CD14-positive monocyte (primary cell): ENCODE measurements around the gene COL13A1. TPM values are rescaled to one million over a fixed set of nuclear protein-coding genes. Genes with fewer than 3 reads are reported as not detected.

ENCODE experiments used
- DNase-seq, 3 donors: peaks; one replicate each; pipeline ENCODE4 v3.0.0-alpha.2; 2011 to 2022
- H2AFZ ChIP-seq: 2 replicates; pipeline ENCODE4 v1.6.0; 2012; ENCODE audit warnings: mild to moderate bottlenecking, low read depth, low read length, inconsistent platforms; ENCODE audit not compliant: insufficient read depth, poor library complexity, severe bottlenecking
- H3K27ac ChIP-seq, 2 donors: 1 replicate in 1 of 2; 2 replicates in 1 of 2; pipeline ENCODE4 v1.5.1; 2012 to 2013; ENCODE audit warnings: low read length in 2 of 2, control low read depth in 1 of 2, inconsistent platforms in 1 of 2, low read depth in 1 of 2, mild to moderate bottlenecking in 1 of 2
- H3K27me3 ChIP-seq, 2 donors: one replicate each; pipeline versions ENCODE4 v1.6.0 to v1.6.1; 2011 to 2013; ENCODE audit warnings: low read length in 2 of 2; ENCODE audit not compliant: control insufficient read depth in 2 of 2, insufficient read depth in 2 of 2
- H3K36me3 ChIP-seq, 2 donors: replicated peaks in 1 of 2; 1 replicate in 1 of 2; 2 replicates in 1 of 2; pipeline versions ENCODE4 v1.5.1 to v1.6.1; 2012 to 2013; ENCODE audit warnings: low read length in 2 of 2, control low read depth in 1 of 2, inconsistent platforms in 1 of 2, mild to moderate bottlenecking in 1 of 2; ENCODE audit not compliant: insufficient read depth in 2 of 2, control insufficient read depth in 1 of 2
- H3K4me1 ChIP-seq, 2 donors: 1 replicate in 1 of 2; 2 replicates in 1 of 2; pipeline versions ENCODE4 v1.5.1 to v1.6.1; 2012 to 2013; ENCODE audit warnings: low read length in 2 of 2, control low read depth in 1 of 2, inconsistent platforms in 1 of 2, mild to moderate bottlenecking in 1 of 2, moderate library complexity in 1 of 2; ENCODE audit not compliant: insufficient read depth in 2 of 2, control insufficient read depth in 1 of 2
- H3K4me2 ChIP-seq: replicated peaks from 2 replicates; pipeline ENCODE3; 2012; ENCODE audit warnings: low read length, moderate library complexity, mild to moderate bottlenecking; ENCODE audit not compliant: poor library complexity, severe bottlenecking; ENCODE audit errors: extremely low read depth
- H3K4me3 ChIP-seq, 3 experiments: fragments of 200-600 bp in 1 of 3; sonication (generic) in 1 of 3; replicated peaks in 1 of 3; 1 replicate in 2 of 3; 2 replicates in 1 of 3; pipeline ENCODE4 v1.5.1; 2011 to 2013; ENCODE audit warnings: low read length in 3 of 3, mild to moderate bottlenecking in 3 of 3, control low read depth in 2 of 3, low read depth in 2 of 3, inconsistent platforms in 1 of 3, moderate library complexity in 1 of 3
- H3K79me2 ChIP-seq: 2 replicates; pipeline ENCODE4 v1.6.0; 2012; ENCODE audit warnings: mild to moderate bottlenecking, control low read depth, inconsistent platforms, low read length, moderate library complexity; ENCODE audit not compliant: insufficient read depth
- H3K9ac ChIP-seq: 2 replicates; pipeline ENCODE4 v1.6.0; 2017; ENCODE audit warnings: low read length, mild to moderate bottlenecking; ENCODE audit not compliant: insufficient read depth, poor library complexity, severe bottlenecking
- H3K9me3 ChIP-seq, 2 donors: replicated peaks in 1 of 2; 1 replicate in 1 of 2; 2 replicates in 1 of 2; pipeline versions ENCODE4 v1.5.1 to v1.6.1; 2012 to 2013; ENCODE audit warnings: low read length in 2 of 2, control low read depth in 1 of 2; ENCODE audit not compliant: control insufficient read depth in 1 of 2, insufficient read depth in 1 of 2
- H4K20me1 ChIP-seq: 2 replicates; pipeline ENCODE4 v1.6.0; 2012; ENCODE audit warnings: mild to moderate bottlenecking, low read length, control low read depth, moderate library complexity; ENCODE audit not compliant: insufficient read depth
- H3K27ac Mint-ChIP-seq, 7 donors: one replicate each; pipeline ENCODE4 v1.8.0; 2020; ENCODE audit warnings: mild to moderate bottlenecking in 7 of 7, mixed read lengths in 7 of 7, moderate library complexity in 6 of 7, inconsistent platforms in 2 of 7
- H3K27me3 Mint-ChIP-seq, 3 donors: one replicate each; pipeline ENCODE4 v1.8.0; 2021 to 2022; ENCODE audit warnings: low read depth in 3 of 3, mild to moderate bottlenecking in 3 of 3, mixed read lengths in 3 of 3, moderate library complexity in 3 of 3, inconsistent platforms in 1 of 3
- H3K36me3 Mint-ChIP-seq, 2 donors: one replicate each; pipeline ENCODE4 v1.8.0; 2020; ENCODE audit warnings: mixed read lengths in 2 of 2, inconsistent platforms in 1 of 2, mild to moderate bottlenecking in 1 of 2
- H3K4me1 Mint-ChIP-seq: one replicate; pipeline ENCODE4 v1.8.0; 2020; ENCODE audit warnings: mild to moderate bottlenecking, mixed read lengths
- H3K4me3 Mint-ChIP-seq, 2 donors: one replicate each; pipeline ENCODE4 v1.8.0; 2020; ENCODE audit warnings: mild to moderate bottlenecking in 2 of 2, mixed read lengths in 2 of 2, moderate library complexity in 1 of 2
- H3K9me3 Mint-ChIP-seq, 7 donors: one replicate each; pipeline ENCODE4 v1.8.0; 2020 to 2022; ENCODE audit warnings: mixed read lengths in 7 of 7, mild to moderate bottlenecking in 6 of 7, moderate library complexity in 6 of 7, inconsistent platforms in 2 of 7
- CTCF ChIP-seq: fragments of 200-600 bp; IDR thresholded peaks from one replicate; pipeline ENCODE4 v1.8.0; 2022; ENCODE audit warnings: antibody characterized with exemption, mild to moderate bottlenecking
- WGBS: methylation state at CpG from one replicate; pipeline ENCODE4 v1.1.5; 2013; ENCODE audit warnings: missing lambda C conversion rate; ENCODE audit not compliant: insufficient coverage; 5-methylcytosine and 5-hydroxymethylcytosine counted together
- intact Hi-C, 2 donors: fragments of 100-400 bp; cut with micrococcal nuclease; formaldehyde crosslinking; loops; one replicate each; pipeline versions ENCODE4 v1.15.0 to v1.15.1; 2023
- polyA plus RNA-seq, 3 donors: library from polyadenylated mRNA; depleted of rRNA in 1 of 3; unstranded in 2 of 3; stranded (reverse) in 1 of 3; fragments of 300-500 nt in 2 of 3; fragments of >200 nt in 1 of 3; fragmentation: Illumina TruSeq in 2 of 3; gene quantifications; 1 replicate in 2 of 3; 2 replicates in 1 of 3; pipeline ENCODE4 v1.2.3, GENCODE V29; 2012 to 2021

Gene COL13A1
- polyA plus RNA-seq, 3 donors: not detected

DNA sequence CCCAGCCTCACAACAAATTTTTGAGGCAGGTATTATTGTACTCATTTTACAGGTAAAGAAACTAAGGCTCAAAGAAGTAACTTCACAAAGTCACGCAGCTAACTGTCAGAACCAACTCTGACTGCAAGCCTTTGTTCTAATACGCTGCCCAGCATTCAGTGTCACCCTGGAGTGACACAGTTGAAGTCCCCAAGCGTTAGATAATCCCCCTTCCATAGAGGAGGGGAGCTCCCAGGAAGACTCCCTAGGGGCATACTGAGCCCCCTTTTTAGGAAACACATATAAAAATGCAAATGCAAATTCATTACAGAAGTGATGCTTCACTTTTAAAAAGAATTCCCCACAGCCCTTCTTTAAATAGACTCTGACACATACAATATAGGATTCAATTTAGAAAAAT is 150.0 kb downstream of the COL13A1 start:
- Mint-ChIP-seq H3K27me3 (peaks cover 3 to 17% (median 12%) of the 10 kb centered on the region in 3 donors), H3K36me3 (no peaks in the 10 kb centered on the region), H3K27ac (no peak overlapping the region), H3K4me3 (no peak overlapping the region), H3K4me1 (peaks cover 10% of the 10 kb centered on the region), H3K9me3 (no peaks in the 10 kb centered on the region)
- H3K9ac ChIP-seq: no peak overlapping the region
- 94% methylated on average over 2 of the region's 3 CpGs for WGBS
- H3K4me3 ChIP-seq: no peak overlapping the region
- TF ChIP-seq CTCF: no peak
- no peaks in the 10 kb centered on the region for H4K20me1 ChIP-seq
- intact Hi-C loops: no loop called here
- no peaks in the 10 kb centered on the region for H3K27me3 ChIP-seq
- H3K36me3 ChIP-seq: no peaks in the 10 kb centered on the region
- H3K9me3 ChIP-seq: no peaks in the 10 kb centered on the region
- no peaks in the 10 kb centered on the region for H3K79me2 ChIP-seq
- H3K27ac ChIP-seq: no peak overlapping the region
- H3K4me1 ChIP-seq: peaks cover 0 to 6% of the 10 kb centered on the region in 2 donors
- no peak for DNase-seq
- H3K4me2 ChIP-seq: no peak overlapping the region
- no peak overlapping the region for H2AFZ ChIP-seq

GRCh38 chr10:69952069-69952800 is 150.5 kb downstream of the COL13A1 start:
- Histone ChIP-seq H3K9me3 (no peaks in the 10 kb centered on the region), H3K4me2 (no peak overlapping the region), H3K36me3 (no peaks in the 10 kb centered on the region), H3K4me3 (no peak overlapping the region), H3K79me2 (no peaks in the 10 kb centered on the region), H4K20me1 (no peaks in the 10 kb centered on the region), H3K27me3 (no peaks in the 10 kb centered on the region), H3K4me1 (peaks cover 0 to 9% of the 10 kb centered on the region in 2 donors), H3K27ac (no peak overlapping the region), H3K9ac (no peak overlapping the region), H2AFZ (no peak overlapping the region)
- H3K9me3 Mint-ChIP-seq: peaks cover 0 to under 1% (median 0%) of the 10 kb centered on the region in 7 donors
- WGBS: 61% methylated on average over 4 of the region's 6 CpGs
- H3K4me3 Mint-ChIP-seq: no peak overlapping the region
- no peaks in the 10 kb centered on the region for H3K36me3 Mint-ChIP-seq
- peaks cover 11% of the 10 kb centered on the region for H3K4me1 Mint-ChIP-seq
- intact Hi-C loops: no loop called here
- DNase-seq: no peak
- no peak overlapping the region for H3K27ac Mint-ChIP-seq
- H3K27me3 Mint-ChIP-seq: peaks cover 3 to 17% (median 12%) of the 10 kb centered on the region in 3 donors
- no peak for TF ChIP-seq CTCF
